ENCODE data around the gene SNX24.

GRCh38 chr5:122902263-122902662 lies 56.9 kb downstream of the SNX24 start:
- no peak for TF ChIP-seq ZNF701 (tag by site-specific recombination; IDR thresholded peaks at IDR 0.05)
- no peak for TF ChIP-seq BCL11B (tag by site-specific recombination; IDR thresholded peaks at IDR 0.05; ENCODE audit: low read depth)
- TF ChIP-seq, protein P1, sequence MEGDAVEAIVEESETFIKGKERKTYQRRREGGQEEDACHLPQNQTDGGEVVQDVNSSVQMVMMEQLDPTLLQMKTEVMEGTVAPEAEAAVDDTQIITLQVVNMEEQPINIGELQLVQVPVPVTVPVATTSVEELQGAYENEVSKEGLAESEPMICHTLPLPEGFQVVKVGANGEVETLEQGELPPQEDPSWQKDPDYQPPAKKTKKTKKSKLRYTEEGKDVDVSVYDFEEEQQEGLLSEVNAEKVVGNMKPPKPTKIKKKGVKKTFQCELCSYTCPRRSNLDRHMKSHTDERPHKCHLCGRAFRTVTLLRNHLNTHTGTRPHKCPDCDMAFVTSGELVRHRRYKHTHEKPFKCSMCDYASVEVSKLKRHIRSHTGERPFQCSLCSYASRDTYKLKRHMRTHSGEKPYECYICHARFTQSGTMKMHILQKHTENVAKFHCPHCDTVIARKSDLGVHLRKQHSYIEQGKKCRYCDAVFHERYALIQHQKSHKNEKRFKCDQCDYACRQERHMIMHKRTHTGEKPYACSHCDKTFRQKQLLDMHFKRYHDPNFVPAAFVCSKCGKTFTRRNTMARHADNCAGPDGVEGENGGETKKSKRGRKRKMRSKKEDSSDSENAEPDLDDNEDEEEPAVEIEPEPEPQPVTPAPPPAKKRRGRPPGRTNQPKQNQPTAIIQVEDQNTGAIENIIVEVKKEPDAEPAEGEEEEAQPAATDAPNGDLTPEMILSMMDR (tag by site-specific recombination; IDR thresholded peaks at IDR 0.05) = no peak
- TF ChIP-seq, protein P2, sequence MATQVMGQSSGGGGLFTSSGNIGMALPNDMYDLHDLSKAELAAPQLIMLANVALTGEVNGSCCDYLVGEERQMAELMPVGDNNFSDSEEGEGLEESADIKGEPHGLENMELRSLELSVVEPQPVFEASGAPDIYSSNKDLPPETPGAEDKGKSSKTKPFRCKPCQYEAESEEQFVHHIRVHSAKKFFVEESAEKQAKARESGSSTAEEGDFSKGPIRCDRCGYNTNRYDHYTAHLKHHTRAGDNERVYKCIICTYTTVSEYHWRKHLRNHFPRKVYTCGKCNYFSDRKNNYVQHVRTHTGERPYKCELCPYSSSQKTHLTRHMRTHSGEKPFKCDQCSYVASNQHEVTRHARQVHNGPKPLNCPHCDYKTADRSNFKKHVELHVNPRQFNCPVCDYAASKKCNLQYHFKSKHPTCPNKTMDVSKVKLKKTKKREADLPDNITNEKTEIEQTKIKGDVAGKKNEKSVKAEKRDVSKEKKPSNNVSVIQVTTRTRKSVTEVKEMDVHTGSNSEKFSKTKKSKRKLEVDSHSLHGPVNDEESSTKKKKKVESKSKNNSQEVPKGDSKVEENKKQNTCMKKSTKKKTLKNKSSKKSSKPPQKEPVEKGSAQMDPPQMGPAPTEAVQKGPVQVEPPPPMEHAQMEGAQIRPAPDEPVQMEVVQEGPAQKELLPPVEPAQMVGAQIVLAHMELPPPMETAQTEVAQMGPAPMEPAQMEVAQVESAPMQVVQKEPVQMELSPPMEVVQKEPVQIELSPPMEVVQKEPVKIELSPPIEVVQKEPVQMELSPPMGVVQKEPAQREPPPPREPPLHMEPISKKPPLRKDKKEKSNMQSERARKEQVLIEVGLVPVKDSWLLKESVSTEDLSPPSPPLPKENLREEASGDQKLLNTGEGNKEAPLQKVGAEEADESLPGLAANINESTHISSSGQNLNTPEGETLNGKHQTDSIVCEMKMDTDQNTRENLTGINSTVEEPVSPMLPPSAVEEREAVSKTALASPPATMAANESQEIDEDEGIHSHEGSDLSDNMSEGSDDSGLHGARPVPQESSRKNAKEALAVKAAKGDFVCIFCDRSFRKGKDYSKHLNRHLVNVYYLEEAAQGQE (tag by site-specific recombination; IDR thresholded peaks at IDR 0.05) = no peak
- no peak for TF ChIP-seq SP2 (tag by site-specific recombination; IDR thresholded peaks at IDR 0.05)
- TF ChIP-seq, protein P3, sequence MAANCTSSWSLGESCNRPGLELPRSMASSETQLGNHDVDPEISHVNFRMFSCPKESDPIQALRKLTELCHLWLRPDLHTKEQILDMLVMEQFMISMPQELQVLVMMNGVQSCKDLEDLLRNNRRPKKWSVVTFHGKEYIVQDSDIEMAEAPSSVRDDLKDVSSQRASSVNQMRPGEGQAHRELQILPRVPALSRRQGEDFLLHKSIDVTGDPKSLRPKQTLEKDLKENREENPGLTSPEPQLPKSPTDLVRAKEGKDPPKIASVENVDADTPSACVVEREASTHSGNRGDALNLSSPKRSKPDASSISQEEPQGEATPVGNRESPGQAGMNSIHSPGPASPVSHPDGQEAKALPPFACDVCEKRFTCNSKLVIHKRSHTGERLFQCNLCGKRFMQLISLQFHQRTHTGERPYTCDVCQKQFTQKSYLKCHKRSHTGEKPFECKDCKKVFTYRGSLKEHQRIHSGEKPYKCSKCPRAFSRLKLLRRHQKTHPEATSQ (tag by site-specific recombination; IDR thresholded peaks at IDR 0.05) = no peak
- TF ChIP-seq ZNF433 (tag by site-specific recombination; IDR thresholded peaks at IDR 0.05; ENCODE audit: low read depth) = no peak

All from HEK293 (cell line).